ENCODE data around the gene CTIF.
A peak's percentile ranks its signal among the peaks of the same experiment; 100 is the strongest.

Gene CTIF

GRCh38 chr18:48601343-48601742 is 62.5 kb downstream of the CTIF start:
- no peak for DNase-seq (ENCODE audit: low spot score)

GRCh38 chr18:48602759-48603390 is 64.0 kb downstream of the CTIF start:
- no peak for DNase-seq (ENCODE audit: low spot score)

GRCh38 chr18:48605408-48605845 is 66.6 kb downstream of the CTIF start:
- DNase-seq (ENCODE audit: low spot score), result peak; percentile 17

GRCh38 chr18:48607056-48607984 is 68.5 kb downstream of the CTIF start:
- no peak for DNase-seq (ENCODE audit: low spot score)

GRCh38 chr18:48608581-48608980 is 69.8 kb downstream of the CTIF start:
- no peak for DNase-seq (ENCODE audit: low spot score)

GRCh38 chr18:48609114-48609513 is 70.3 kb downstream of the CTIF start:
- no peak for DNase-seq (ENCODE audit: low spot score)

GRCh38 chr18:48609820-48610815 is 71.3 kb downstream of the CTIF start:
- no peak for DNase-seq (ENCODE audit: low spot score)

- no peak for DNase-seq (ENCODE audit: low spot score)
Observed at GRCh38 chr18:48611203-48611602, 72.4 kb downstream of the CTIF start.

GRCh38 chr18:48611785-48612480 is 73.1 kb downstream of the CTIF start:
- DNase-seq (ENCODE audit: low spot score), result no peak

GRCh38 chr18:48612511-48612910 is 73.7 kb downstream of the CTIF start:
- no peak for DNase-seq (ENCODE audit: low spot score)

- DNase-seq (ENCODE audit: low spot score), result no peak
Observed at GRCh38 chr18:48612917-48613316, 74.1 kb downstream of the CTIF start.

- DNase-seq (ENCODE audit: low spot score), result no peak
Observed at GRCh38 chr18:48613589-48614404, 75.0 kb downstream of the CTIF start.

GRCh38 chr18:48615566-48616401 is 77.0 kb downstream of the CTIF start:
- no peak for DNase-seq (ENCODE audit: low spot score)

GRCh38 chr18:48616484-48617255 is 77.8 kb downstream of the CTIF start:
- no peak for DNase-seq (ENCODE audit: low spot score)

- no peak for DNase-seq (ENCODE audit: low spot score)
Observed at GRCh38 chr18:48617844-48618497, 79.1 kb downstream of the CTIF start.

GRCh38 chr18:48619016-48619415 is 80.2 kb downstream of the CTIF start:
- DNase-seq (ENCODE audit: low spot score), result no peak

- DNase-seq (ENCODE audit: low spot score), result no peak
Observed at GRCh38 chr18:48619501-48619900, 80.7 kb downstream of the CTIF start.

GRCh38 chr18:48620071-48620470 is 81.2 kb downstream of the CTIF start:
- no peak for DNase-seq (ENCODE audit: low spot score)

Data from hematopoietic multipotent progenitor cell treated with erythropoietin and hydrocortisone succinate and interleukin-3 and kit ligand, for 15 days (in vitro differentiated cells).